ENCODE results near the gene FHOD3. TPM values are rescaled to one million over a fixed set of nuclear protein-coding genes. Genes with fewer than 3 reads are reported as not detected.

Gene FHOD3
- polyA plus RNA-seq, 1 donor from 2014 or later: not detected

- no peaks in the 10 kb centered on the region for H3K4me1 Mint-ChIP-seq
- H3K36me3 Mint-ChIP-seq: no peaks in the 10 kb centered on the region
- no peak overlapping the region for H3K4me3 Mint-ChIP-seq
- H3K27me3 Mint-ChIP-seq: peaks cover 1% of the 10 kb centered on the region
- no peak overlapping the region for H3K27ac Mint-ChIP-seq
- no peaks in the 10 kb centered on the region for H3K9me3 Mint-ChIP-seq
Observed at GRCh38 chr18:36629836-36630235, 332.3 kb downstream of the FHOD3 start.

GRCh38 chr18:36630917-36631316 is 333.4 kb downstream of the FHOD3 start:
- H3K4me1 Mint-ChIP-seq: no peaks in the 10 kb centered on the region
- no peaks in the 10 kb centered on the region for H3K9me3 Mint-ChIP-seq
- no peak overlapping the region for H3K27ac Mint-ChIP-seq
- no peak overlapping the region for H3K4me3 Mint-ChIP-seq
- H3K36me3 Mint-ChIP-seq: no peaks in the 10 kb centered on the region
- peaks cover 1% of the 10 kb centered on the region for H3K27me3 Mint-ChIP-seq

- Mint-ChIP-seq H3K36me3 (no peaks in the 10 kb centered on the region), H3K4me1 (no peaks in the 10 kb centered on the region), H3K27ac (no peak overlapping the region), H3K27me3 (no peaks in the 10 kb centered on the region), H3K9me3 (peaks cover 0 to 1% (median 0%) of the 10 kb centered on the region in 3 donors), H3K4me3 (no peak overlapping the region)
Observed at GRCh38 chr18:36633961-36634412, 336.5 kb downstream of the FHOD3 start.

GRCh38 chr18:36634573-36635216 is 337.2 kb downstream of the FHOD3 start:
- no peak overlapping the region for H3K27ac Mint-ChIP-seq
- H3K4me3 Mint-ChIP-seq: no peak overlapping the region
- no peaks in the 10 kb centered on the region for H3K36me3 Mint-ChIP-seq
- H3K4me1 Mint-ChIP-seq: no peaks in the 10 kb centered on the region
- H3K27me3 Mint-ChIP-seq: no peaks in the 10 kb centered on the region
- H3K9me3 Mint-ChIP-seq: peaks cover 0 to 1% (median 0%) of the 10 kb centered on the region in 3 donors

- H3K9me3 Mint-ChIP-seq: peaks cover 0 to 1% (median 0%) of the 10 kb centered on the region in 3 donors
- H3K4me1 Mint-ChIP-seq: no peaks in the 10 kb centered on the region
- H3K36me3 Mint-ChIP-seq: no peaks in the 10 kb centered on the region
- no peak overlapping the region for H3K27ac Mint-ChIP-seq
- no peak overlapping the region for H3K4me3 Mint-ChIP-seq
- H3K27me3 Mint-ChIP-seq: no peaks in the 10 kb centered on the region
Observed at GRCh38 chr18:36635414-36636096, 338.0 kb downstream of the FHOD3 start.

GRCh38 chr18:36636237-36636817 is 338.8 kb downstream of the FHOD3 start:
- H3K4me3 Mint-ChIP-seq: no peak overlapping the region
- H3K27ac Mint-ChIP-seq: no peak overlapping the region
- no peaks in the 10 kb centered on the region for H3K36me3 Mint-ChIP-seq
- no peaks in the 10 kb centered on the region for H3K27me3 Mint-ChIP-seq
- no peaks in the 10 kb centered on the region for H3K4me1 Mint-ChIP-seq
- H3K9me3 Mint-ChIP-seq: peaks cover 0 to 1% (median 0%) of the 10 kb centered on the region in 3 donors

GRCh38 chr18:36638224-36638623 is 340.7 kb downstream of the FHOD3 start:
- Mint-ChIP-seq H3K9me3 (peaks cover 0 to 1% (median 0%) of the 10 kb centered on the region in 3 donors), H3K27ac (no peak overlapping the region), H3K27me3 (no peaks in the 10 kb centered on the region), H3K36me3 (no peaks in the 10 kb centered on the region), H3K4me3 (no peak overlapping the region), H3K4me1 (no peaks in the 10 kb centered on the region)

- Mint-ChIP-seq H3K27me3 (peaks cover 5% of the 10 kb centered on the region), H3K4me3 (no peak overlapping the region), H3K36me3 (no peaks in the 10 kb centered on the region), H3K4me1 (no peaks in the 10 kb centered on the region), H3K27ac (no peak overlapping the region), H3K9me3 (peaks cover 0 to 1% (median 0%) of the 10 kb centered on the region in 3 donors)
Observed at GRCh38 chr18:36640021-36640952, 342.8 kb downstream of the FHOD3 start.

- Mint-ChIP-seq H3K4me1 (no peaks in the 10 kb centered on the region), H3K4me3 (no peak overlapping the region), H3K36me3 (no peaks in the 10 kb centered on the region), H3K27me3 (peaks cover 5% of the 10 kb centered on the region), H3K9me3 (peaks cover 0 to 1% (median 0%) of the 10 kb centered on the region in 3 donors), H3K27ac (no peak overlapping the region)
Observed at GRCh38 chr18:36643061-36643460, 345.5 kb downstream of the FHOD3 start.

GRCh38 chr18:36648803-36649202 is 351.3 kb downstream of the FHOD3 start:
- no peak overlapping the region for H3K4me3 Mint-ChIP-seq
- no peaks in the 10 kb centered on the region for H3K36me3 Mint-ChIP-seq
- no peak overlapping the region for H3K27ac Mint-ChIP-seq
- peaks cover 0 to 1% (median 0%) of the 10 kb centered on the region in 3 donors for H3K9me3 Mint-ChIP-seq
- H3K4me1 Mint-ChIP-seq: no peaks in the 10 kb centered on the region
- peaks cover 12% of the 10 kb centered on the region for H3K27me3 Mint-ChIP-seq

GRCh38 chr18:36649205-36649604 is 351.7 kb downstream of the FHOD3 start:
- no peaks in the 10 kb centered on the region for H3K4me1 Mint-ChIP-seq
- no peaks in the 10 kb centered on the region for H3K36me3 Mint-ChIP-seq
- peaks cover 0 to 1% (median 0%) of the 10 kb centered on the region in 3 donors for H3K9me3 Mint-ChIP-seq
- peaks cover 12% of the 10 kb centered on the region for H3K27me3 Mint-ChIP-seq
- H3K4me3 Mint-ChIP-seq: no peak overlapping the region
- H3K27ac Mint-ChIP-seq: no peak overlapping the region

- no peaks in the 10 kb centered on the region for H3K4me1 Mint-ChIP-seq
- H3K27ac Mint-ChIP-seq: no peak overlapping the region
- no peaks in the 10 kb centered on the region for H3K36me3 Mint-ChIP-seq
- no peak overlapping the region for H3K4me3 Mint-ChIP-seq
- peaks cover 7% of the 10 kb centered on the region for H3K27me3 Mint-ChIP-seq
- peaks cover 0 to 1% (median 0%) of the 10 kb centered on the region in 3 donors for H3K9me3 Mint-ChIP-seq
Observed at GRCh38 chr18:36650266-36650665, 352.8 kb downstream of the FHOD3 start.

GRCh38 chr18:36650906-36651305 is 353.4 kb downstream of the FHOD3 start:
- peaks cover 0 to 1% (median 0%) of the 10 kb centered on the region in 3 donors for H3K9me3 Mint-ChIP-seq
- no peak overlapping the region for H3K27ac Mint-ChIP-seq
- peaks cover 7% of the 10 kb centered on the region for H3K27me3 Mint-ChIP-seq
- no peaks in the 10 kb centered on the region for H3K36me3 Mint-ChIP-seq
- H3K4me3 Mint-ChIP-seq: no peak overlapping the region
- H3K4me1 Mint-ChIP-seq: no peaks in the 10 kb centered on the region

GRCh38 chr18:36652503-36652902 is 355.0 kb downstream of the FHOD3 start:
- no peak overlapping the region for H3K27ac Mint-ChIP-seq
- H3K27me3 Mint-ChIP-seq: peaks cover 15% of the 10 kb centered on the region
- no peak overlapping the region for H3K4me3 Mint-ChIP-seq
- no peaks in the 10 kb centered on the region for H3K4me1 Mint-ChIP-seq
- peaks cover 0 to 2% (median 1%) of the 10 kb centered on the region in 3 donors for H3K9me3 Mint-ChIP-seq
- no peaks in the 10 kb centered on the region for H3K36me3 Mint-ChIP-seq
